HepG2 (cell line): ENCODE data around the gene ARHGDIG. TPM values are rescaled to one million over a fixed set of nuclear protein-coding genes. Genes with fewer than 3 reads are reported as not detected.
A peak's percentile ranks its signal among the peaks of the same experiment; 100 is the strongest.

Experiments
- DMAP1 ChIP-seq: IDR thresholded peaks from 2 replicates; pipeline ENCODE4 v1.6.1; 2016
- GFI1 ChIP-seq: sonication (generic); formaldehyde crosslinking; IDR thresholded peaks from 2 replicates; pipeline ENCODE4 v1.5.0; 2020; ENCODE audit warnings: missing genetic modification reagents, mild to moderate bottlenecking, borderline replicate concordance
- ONECUT2 ChIP-seq: sonication (generic); formaldehyde crosslinking; IDR thresholded peaks from 2 replicates; pipeline ENCODE4 v1.4.0; 2020; ENCODE audit warnings: missing genetic modification reagents
- ZFP90 ChIP-seq: sonication (generic); formaldehyde crosslinking; IDR thresholded peaks from 2 replicates; pipeline ENCODE4 v1.8.0; 2022; ENCODE audit warnings: missing genetic modification reagents, mild to moderate bottlenecking, inconsistent platforms, borderline replicate concordance
- ZNF605 ChIP-seq: sonication (generic); formaldehyde crosslinking; IDR thresholded peaks from 2 replicates; pipeline ENCODE4 v1.8.0; 2022; ENCODE audit warnings: mild to moderate bottlenecking, missing genetic modification reagents
- polyA plus RNA-seq, 8 experiments: library from polyadenylated mRNA; depleted of rRNA in 3 of 8; stranded (reverse) in 7 of 8; unstranded in 1 of 8; fragments of >200 nt; fragmentation: Illumina TruSeq in 4 of 8; extraction: Trizol in 4 of 8; gene quantifications; 2 replicates each; pipeline versions ENCODE4 v1.2.1 to v1.2.3, GENCODE V29; 2011 to 2016; ENCODE audit warnings: low read depth in 4 of 8, missing spikeins in 1 of 8, mixed read lengths in 1 of 8; ENCODE audit not compliant: insufficient read depth in 1 of 8
- total RNA-seq, 5 experiments: library from RNA; depleted of rRNA; stranded (reverse); fragments of >200 nt; fragmentation: Illumina TruSeq; extraction: Trizol; gene quantifications; 2 replicates each; pipeline ENCODE4 v1.2.3, GENCODE V29; 2016; ENCODE audit warnings: low read depth in 1 of 5
- TF ChIP-seq, protein P1 (sequence below): IDR thresholded peaks from 2 replicates; pipeline ENCODE4 v1.6.1; 2018; ENCODE audit warnings: missing genetic modification reagents, mild to moderate bottlenecking, missing compliant biosample characterization
- TF ChIP-seq, protein P2 (sequence below): sonication (generic); formaldehyde crosslinking; IDR thresholded peaks from 2 replicates; pipeline ENCODE4 v1.4.0; 2020; ENCODE audit warnings: missing genetic modification reagents, low read depth, mild to moderate bottlenecking, borderline replicate concordance
- TF ChIP-seq, protein P3 (sequence below): sonication (generic); formaldehyde crosslinking; IDR thresholded peaks from 2 replicates; pipeline ENCODE4 v1.4.0; 2020; ENCODE audit warnings: missing genetic modification reagents, borderline replicate concordance
- TF ChIP-seq, protein P4 (sequence below): sonication (generic); formaldehyde crosslinking; IDR thresholded peaks from 2 replicates; pipeline ENCODE4 v1.8.1; 2023; ENCODE audit warnings: mild to moderate bottlenecking, missing genetic modification reagents, borderline replicate concordance
- TF ChIP-seq, protein P5 (sequence below): IDR thresholded peaks from 2 replicates; pipeline ENCODE4 v1.6.1; 2012; ENCODE audit warnings: low read length, improper control_type of control experiment
- TF ChIP-seq, protein P6 (sequence below): sonication (generic); formaldehyde crosslinking; IDR thresholded peaks from 2 replicates; pipeline ENCODE4 v1.4.0; 2020; ENCODE audit warnings: missing genetic modification reagents, borderline replicate concordance
- TF ChIP-seq, protein P7 (sequence below): sonication (generic); formaldehyde crosslinking; IDR thresholded peaks from 2 replicates; pipeline ENCODE4 v1.5.1; 2020; ENCODE audit warnings: missing genetic modification reagents, mild to moderate bottlenecking, borderline replicate concordance
- TF ChIP-seq, protein P8 (sequence below): sonication (generic); formaldehyde crosslinking; IDR thresholded peaks from 2 replicates; pipeline ENCODE4 v1.4.0; 2020; ENCODE audit warnings: missing genetic modification reagents

The ARHGDIG gene
- total and polyA plus RNA-seq, 2 of the 13 experiments (the other 11 are each of a cell fraction or from before 2014, with no cell fraction given): 0.24 to 0.48 TPM

DNA sequence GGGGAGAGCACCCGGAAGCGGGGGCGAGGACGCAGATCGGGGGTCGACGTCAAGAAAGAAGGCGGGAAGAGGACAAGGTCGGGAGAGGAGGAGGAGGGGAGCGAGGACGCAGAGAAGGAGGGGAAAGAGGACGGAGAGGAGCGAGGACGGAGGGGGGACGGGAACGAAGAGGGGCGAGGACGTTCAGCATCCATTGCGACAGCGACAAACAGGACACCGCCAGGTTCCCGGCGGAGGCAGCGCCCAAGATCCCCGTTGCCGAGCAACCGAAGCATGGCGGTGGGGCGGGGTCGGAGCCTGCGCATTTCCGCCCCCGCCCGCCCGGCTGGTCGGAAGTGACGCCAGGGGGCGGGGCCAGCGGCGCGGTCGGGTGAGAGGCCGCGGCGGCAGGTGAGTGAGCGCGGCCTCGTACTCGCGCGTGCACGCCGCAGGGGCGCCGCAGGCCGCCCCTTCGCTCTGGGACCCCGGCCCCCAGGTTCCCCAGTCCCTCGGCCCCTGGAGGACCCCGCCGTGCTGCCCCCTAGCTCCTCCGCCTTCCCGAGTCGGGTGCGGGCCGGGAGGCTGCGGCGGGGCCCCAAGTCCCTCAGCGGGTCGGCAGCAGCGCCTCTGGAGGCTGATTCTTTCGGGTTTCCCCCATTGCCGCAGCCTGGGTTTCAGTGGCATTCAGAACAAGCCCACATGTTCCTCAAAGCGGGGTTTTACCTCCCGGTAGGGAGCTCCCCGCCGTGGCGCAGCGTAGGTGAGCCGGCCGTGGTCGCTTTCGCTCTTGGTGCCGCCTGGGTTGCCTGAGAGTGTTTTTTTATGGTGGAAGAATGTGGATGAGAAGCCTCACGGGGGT lies 45.7 kb upstream of the ARHGDIG start, which contains the start of gene FAM234A (continued):
- TF ChIP-seq, protein P1, sequence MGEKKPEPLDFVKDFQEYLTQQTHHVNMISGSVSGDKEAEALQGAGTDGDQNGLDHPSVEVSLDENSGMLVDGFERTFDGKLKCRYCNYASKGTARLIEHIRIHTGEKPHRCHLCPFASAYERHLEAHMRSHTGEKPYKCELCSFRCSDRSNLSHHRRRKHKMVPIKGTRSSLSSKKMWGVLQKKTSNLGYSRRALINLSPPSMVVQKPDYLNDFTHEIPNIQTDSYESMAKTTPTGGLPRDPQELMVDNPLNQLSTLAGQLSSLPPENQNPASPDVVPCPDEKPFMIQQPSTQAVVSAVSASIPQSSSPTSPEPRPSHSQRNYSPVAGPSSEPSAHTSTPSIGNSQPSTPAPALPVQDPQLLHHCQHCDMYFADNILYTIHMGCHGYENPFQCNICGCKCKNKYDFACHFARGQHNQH (CRISPR knock-in tag): no peak
- TF ChIP-seq GFI1 (CRISPR knock-in tag): peak; percentile 51; the same call in 1 of the 2 replicates
- TF ChIP-seq ZFP90 (CRISPR knock-in tag): no peak; the same call in 1 of the 2 replicates
- TF ChIP-seq, protein P2, sequence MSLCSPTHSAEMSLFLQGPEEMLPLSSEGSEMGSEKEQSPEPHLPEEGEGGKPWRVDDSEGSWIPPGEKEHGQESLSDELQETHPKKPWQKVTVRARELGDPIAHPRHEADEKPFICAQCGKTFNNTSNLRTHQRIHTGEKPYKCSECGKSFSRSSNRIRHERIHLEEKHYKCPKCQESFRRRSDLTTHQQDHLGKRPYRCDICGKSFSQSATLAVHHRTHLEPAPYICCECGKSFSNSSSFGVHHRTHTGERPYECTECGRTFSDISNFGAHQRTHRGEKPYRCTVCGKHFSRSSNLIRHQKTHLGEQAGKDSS (CRISPR knock-in tag): no peak
- TF ChIP-seq, protein P3, sequence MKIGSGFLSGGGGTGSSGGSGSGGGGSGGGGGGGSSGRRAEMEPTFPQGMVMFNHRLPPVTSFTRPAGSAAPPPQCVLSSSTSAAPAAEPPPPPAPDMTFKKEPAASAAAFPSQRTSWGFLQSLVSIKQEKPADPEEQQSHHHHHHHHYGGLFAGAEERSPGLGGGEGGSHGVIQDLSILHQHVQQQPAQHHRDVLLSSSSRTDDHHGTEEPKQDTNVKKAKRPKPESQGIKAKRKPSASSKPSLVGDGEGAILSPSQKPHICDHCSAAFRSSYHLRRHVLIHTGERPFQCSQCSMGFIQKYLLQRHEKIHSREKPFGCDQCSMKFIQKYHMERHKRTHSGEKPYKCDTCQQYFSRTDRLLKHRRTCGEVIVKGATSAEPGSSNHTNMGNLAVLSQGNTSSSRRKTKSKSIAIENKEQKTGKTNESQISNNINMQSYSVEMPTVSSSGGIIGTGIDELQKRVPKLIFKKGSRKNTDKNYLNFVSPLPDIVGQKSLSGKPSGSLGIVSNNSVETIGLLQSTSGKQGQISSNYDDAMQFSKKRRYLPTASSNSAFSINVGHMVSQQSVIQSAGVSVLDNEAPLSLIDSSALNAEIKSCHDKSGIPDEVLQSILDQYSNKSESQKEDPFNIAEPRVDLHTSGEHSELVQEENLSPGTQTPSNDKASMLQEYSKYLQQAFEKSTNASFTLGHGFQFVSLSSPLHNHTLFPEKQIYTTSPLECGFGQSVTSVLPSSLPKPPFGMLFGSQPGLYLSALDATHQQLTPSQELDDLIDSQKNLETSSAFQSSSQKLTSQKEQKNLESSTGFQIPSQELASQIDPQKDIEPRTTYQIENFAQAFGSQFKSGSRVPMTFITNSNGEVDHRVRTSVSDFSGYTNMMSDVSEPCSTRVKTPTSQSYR (CRISPR knock-in tag): no peak
- TF ChIP-seq, protein P4, sequence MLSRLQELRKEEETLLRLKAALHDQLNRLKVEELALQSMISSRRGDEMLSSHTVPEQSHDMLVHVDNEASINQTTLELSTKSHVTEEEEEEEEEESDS: no peak
- TF ChIP-seq, protein P5, sequence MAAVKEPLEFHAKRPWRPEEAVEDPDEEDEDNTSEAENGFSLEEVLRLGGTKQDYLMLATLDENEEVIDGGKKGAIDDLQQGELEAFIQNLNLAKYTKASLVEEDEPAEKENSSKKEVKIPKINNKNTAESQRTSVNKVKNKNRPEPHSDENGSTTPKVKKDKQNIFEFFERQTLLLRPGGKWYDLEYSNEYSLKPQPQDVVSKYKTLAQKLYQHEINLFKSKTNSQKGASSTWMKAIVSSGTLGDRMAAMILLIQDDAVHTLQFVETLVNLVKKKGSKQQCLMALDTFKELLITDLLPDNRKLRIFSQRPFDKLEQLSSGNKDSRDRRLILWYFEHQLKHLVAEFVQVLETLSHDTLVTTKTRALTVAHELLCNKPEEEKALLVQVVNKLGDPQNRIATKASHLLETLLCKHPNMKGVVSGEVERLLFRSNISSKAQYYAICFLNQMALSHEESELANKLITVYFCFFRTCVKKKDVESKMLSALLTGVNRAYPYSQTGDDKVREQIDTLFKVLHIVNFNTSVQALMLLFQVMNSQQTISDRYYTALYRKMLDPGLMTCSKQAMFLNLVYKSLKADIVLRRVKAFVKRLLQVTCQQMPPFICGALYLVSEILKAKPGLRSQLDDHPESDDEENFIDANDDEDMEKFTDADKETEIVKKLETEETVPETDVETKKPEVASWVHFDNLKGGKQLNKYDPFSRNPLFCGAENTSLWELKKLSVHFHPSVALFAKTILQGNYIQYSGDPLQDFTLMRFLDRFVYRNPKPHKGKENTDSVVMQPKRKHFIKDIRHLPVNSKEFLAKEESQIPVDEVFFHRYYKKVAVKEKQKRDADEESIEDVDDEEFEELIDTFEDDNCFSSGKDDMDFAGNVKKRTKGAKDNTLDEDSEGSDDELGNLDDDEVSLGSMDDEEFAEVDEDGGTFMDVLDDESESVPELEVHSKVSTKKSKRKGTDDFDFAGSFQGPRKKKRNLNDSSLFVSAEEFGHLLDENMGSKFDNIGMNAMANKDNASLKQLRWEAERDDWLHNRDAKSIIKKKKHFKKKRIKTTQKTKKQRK: no peak
- TF ChIP-seq, protein P6, sequence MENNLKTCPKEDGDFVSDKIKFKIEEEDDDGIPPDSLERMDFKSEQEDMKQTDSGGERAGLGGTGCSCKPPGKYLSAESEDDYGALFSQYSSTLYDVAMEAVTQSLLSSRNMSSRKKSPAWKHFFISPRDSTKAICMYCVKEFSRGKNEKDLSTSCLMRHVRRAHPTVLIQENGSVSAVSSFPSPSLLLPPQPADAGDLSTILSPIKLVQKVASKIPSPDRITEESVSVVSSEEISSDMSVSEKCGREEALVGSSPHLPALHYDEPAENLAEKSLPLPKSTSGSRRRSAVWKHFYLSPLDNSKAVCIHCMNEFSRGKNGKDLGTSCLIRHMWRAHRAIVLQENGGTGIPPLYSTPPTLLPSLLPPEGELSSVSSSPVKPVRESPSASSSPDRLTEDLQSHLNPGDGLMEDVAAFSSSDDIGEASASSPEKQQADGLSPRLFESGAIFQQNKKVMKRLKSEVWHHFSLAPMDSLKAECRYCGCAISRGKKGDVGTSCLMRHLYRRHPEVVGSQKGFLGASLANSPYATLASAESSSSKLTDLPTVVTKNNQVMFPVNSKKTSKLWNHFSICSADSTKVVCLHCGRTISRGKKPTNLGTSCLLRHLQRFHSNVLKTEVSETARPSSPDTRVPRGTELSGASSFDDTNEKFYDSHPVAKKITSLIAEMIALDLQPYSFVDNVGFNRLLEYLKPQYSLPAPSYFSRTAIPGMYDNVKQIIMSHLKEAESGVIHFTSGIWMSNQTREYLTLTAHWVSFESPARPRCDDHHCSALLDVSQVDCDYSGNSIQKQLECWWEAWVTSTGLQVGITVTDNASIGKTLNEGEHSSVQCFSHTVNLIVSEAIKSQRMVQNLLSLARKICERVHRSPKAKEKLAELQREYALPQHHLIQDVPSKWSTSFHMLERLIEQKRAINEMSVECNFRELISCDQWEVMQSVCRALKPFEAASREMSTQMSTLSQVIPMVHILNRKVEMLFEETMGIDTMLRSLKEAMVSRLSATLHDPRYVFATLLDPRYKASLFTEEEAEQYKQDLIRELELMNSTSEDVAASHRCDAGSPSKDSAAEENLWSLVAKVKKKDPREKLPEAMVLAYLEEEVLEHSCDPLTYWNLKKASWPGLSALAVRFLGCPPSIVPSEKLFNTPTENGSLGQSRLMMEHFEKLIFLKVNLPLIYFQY (CRISPR knock-in tag): no peak; the same call in 1 of the 2 replicates
- TF ChIP-seq ONECUT2 (CRISPR knock-in tag): no peak
- TF ChIP-seq, protein P7, sequence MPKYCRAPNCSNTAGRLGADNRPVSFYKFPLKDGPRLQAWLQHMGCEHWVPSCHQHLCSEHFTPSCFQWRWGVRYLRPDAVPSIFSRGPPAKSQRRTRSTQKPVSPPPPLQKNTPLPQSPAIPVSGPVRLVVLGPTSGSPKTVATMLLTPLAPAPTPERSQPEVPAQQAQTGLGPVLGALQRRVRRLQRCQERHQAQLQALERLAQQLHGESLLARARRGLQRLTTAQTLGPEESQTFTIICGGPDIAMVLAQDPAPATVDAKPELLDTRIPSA (CRISPR knock-in tag): no peak
- TF ChIP-seq DMAP1: peak; percentile 55
- TF ChIP-seq, protein P8, sequence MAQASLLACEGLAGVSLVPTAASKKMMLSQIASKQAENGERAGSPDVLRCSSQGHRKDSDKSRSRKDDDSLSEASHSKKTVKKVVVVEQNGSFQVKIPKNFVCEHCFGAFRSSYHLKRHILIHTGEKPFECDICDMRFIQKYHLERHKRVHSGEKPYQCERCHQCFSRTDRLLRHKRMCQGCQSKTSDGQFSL (CRISPR knock-in tag): no peak
- TF ChIP-seq ZNF605 (CRISPR knock-in tag): no peak
